GM21423 (cell line): ENCODE measurements around the gene POMT2.
"Not testable (repeated sequence)": the region's sequence is repeated elsewhere in the genome, so short reads cannot be mapped to it uniquely, and the experiment has no call there.

ENCODE experiments used
- ATAC-seq: cut with Tn5 transposase; IDR thresholded peaks from one replicate; pipeline ENCODE4 v1.9.1; 2021; ENCODE audit warnings: mild to moderate bottlenecking, moderate library complexity; ENCODE audit not compliant: unreplicated experiment

Gene POMT2

GRCh38 chr14:77302926-77303325 lies 17.8 kb downstream of the POMT2 start:
- no peak for ATAC-seq

- no peak for ATAC-seq
These were observed 19.6 kb downstream of the POMT2 start for GRCh38 chr14:77301103-77301502.

DNA sequence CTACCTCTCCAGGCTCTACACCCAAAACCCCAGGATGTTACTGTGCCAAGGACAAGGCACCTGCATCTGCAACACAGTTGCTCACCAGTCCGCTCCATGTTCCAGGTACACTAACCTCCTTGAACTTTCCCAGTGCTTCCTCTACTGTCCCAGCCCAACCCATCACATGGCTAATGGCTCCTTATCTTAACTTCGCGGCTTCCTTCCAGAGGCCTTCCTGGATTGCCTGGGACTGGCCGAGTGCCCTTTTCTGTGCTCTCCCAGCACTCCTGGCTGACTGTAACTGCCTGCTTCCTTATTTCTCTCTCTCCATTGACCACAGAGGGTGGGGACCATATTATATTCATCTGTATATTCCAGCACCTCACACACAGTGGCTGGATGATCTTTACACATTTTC lies 20.9 kb downstream of the POMT2 start:
- ATAC-seq = no peak

DNA sequence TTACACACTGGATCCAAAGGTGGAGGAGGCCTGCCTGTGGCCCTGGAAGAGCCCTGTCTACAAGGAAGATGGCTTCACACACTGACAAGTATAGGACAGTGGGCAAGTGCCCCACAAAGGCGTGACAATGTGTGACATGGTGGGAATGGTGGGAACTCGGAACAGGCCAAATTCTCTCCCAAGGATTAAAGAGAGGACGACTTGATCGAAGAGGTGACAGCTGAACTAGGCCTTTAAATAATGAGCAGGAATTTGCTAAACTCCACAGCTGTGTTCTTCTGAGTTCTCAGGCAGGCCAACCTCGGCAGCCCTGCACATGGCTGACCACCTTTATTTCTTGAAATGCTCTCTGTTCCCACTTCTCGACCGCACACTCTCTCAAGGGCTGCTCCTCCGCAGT lies 23.8 kb downstream of the POMT2 start:
- no peak for ATAC-seq

- no peak for ATAC-seq
These were observed 24.5 kb downstream of the POMT2 start for GRCh38 chr14:77296155-77296554.

DNA sequence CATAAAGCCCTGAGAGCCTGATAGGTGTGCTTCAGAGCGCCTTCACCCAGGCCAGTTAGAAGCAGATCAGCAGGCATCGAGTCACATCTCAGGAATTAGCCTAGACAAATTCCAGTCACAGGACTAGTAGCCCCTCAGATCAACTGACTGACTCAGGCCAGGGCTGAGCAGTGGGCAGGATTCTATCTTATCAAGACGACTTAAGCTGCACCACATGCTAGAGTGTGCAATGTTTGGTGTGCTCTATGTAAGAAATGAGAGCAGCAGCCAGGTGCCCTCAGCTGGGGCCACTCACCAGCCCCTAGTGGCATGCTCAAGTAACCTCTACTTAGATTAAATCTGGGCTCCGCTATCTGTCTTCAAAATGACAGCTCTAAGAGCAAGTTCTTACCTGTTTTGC lies 30.0 kb downstream of the POMT2 start:
- no peak for ATAC-seq

- no peak for ATAC-seq
These were observed 34.1 kb downstream of the POMT2 start for GRCh38 chr14:77286576-77286975.

- no peak for ATAC-seq
These were observed 36.2 kb downstream of the POMT2 start for GRCh38 chr14:77284466-77284865.

- ATAC-seq = no peak
These were observed 36.6 kb downstream of the POMT2 start for GRCh38 chr14:77284066-77284465.

DNA sequence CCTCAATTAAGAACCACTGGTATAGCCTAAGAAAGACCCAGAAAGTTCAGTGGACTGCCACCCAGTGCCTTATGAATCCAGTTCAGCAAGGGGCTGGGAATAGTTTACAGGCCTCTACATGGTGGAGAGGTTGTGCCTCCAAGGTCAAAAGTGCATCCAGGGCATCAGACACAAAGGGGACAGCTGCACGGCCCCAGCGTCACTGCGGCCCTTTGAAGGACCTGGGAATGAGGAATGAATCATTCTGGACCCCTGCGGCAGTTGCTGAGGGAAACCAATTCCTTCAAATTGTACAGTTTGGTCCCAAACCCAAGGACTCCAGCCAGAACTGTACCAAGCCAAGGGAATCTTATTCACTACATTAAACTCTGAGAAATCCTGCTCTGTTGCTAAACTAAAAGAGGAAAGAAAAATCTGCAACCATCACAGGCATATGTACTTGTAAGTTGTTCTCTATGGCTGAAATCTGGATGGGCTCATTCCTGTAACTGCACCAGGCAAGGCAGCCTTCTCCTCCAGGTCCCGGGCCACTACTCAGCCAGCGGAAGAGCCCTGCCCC lies 38.8 kb downstream of the POMT2 start:
- ATAC-seq = no peak

DNA sequence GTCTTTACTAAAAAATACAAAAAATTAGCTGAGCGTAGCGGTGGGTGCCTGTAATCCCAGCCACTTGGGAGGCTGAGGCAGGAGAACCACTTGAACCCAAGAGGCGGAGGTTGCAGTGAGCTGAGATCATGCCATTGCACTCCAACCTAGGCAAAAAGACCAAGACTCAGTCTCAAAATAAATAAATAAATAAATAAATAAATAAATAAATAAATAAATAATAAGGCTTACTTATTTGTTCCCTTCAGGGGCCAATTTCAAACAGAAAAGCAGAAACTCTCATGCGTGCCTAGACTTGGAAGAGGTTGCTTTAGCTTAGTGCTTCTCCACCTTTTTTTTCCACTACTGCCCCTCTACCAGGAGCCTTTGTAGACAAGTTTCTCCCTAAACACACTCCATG lies 39.8 kb downstream of the POMT2 start:
- not testable (repeated sequence) for ATAC-seq

DNA sequence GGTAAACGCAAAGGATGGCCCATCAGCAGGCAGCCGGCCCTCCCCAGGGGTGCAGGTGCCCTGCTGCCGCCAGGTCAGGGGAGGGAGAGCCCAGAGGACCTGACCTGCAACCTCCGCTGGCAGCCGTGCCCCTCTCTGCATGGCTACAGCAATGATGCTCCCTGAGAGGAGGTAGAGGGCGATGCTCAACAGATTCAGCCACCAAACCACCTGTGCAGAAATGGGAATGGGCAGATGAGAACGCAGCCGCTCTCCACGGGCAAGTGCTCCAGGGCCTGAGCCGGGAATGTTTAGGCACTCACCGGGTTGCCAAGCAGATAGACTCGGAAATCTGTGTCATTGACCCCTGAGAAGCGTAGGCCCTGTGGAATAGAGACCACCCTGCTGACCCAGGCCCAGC lies 41.0 kb downstream of the POMT2 start:
- no peak for ATAC-seq

DNA sequence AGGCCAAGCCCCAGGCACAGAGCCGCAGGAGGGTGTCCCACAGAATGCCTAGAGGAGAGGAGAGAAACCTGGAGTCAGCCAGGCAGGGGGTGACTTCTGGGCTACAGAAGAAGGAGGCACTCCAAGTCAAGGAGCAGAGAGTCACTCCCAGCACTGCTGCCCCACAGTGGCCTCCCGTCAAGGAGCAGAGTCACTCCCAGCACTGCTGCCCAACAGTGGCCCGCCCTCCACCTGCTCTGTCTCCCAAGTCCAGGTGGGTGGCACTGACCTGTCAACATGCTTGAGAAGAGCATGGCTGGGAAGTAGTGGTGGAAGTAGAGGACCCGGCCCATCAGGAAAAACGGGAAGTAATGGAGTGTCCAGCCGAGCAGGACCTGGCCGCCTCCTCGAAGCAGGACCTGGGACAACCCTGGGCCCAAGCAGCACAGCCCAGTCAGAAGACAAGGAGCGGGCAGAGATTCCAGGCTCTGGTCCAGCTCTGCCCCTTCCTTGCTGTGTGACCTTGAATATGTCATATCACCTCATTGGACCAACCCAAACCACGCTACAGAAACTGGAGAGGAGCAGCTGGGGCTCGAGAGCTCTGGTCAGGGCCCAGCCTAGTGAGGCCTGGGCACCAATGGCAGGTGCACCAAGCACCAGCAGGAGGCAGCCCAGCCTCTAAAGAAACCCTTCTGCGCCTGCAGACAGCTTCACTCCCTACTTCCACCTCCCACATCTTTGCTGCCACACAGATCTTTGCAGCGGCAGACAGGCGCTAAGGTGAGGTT lies 42.0 kb downstream of the POMT2 start:
- no peak for ATAC-seq

- ATAC-seq = no peak
These were observed 43.7 kb downstream of the POMT2 start for GRCh38 chr14:77276959-77277358.

- ATAC-seq = no peak
These were observed 44.3 kb downstream of the POMT2 start for GRCh38 chr14:77276295-77276935.

DNA sequence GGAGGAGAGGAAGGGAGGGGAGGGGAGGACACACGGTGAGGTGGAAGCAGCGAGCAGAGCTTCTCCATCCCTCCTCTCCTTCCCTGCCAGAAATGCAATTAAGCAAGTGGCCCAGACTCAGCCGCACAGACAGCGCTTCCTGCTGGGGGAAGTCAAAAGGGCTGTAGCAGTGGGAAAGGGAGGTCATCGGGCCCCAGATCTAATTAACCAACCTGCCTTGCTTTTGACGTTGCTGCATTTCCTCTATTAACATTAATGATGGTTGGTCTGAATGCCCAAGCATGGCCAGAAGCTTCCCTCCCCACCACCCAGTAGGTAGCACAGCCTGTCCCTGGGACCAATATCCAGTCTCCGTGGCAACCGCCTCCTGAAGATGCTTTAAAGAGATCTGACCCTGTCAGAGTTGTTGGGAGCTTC lies 45.1 kb downstream of the POMT2 start:
- ATAC-seq = no peak

- no peak for ATAC-seq
These were observed 45.6 kb downstream of the POMT2 start for GRCh38 chr14:77275041-77275580.

DNA sequence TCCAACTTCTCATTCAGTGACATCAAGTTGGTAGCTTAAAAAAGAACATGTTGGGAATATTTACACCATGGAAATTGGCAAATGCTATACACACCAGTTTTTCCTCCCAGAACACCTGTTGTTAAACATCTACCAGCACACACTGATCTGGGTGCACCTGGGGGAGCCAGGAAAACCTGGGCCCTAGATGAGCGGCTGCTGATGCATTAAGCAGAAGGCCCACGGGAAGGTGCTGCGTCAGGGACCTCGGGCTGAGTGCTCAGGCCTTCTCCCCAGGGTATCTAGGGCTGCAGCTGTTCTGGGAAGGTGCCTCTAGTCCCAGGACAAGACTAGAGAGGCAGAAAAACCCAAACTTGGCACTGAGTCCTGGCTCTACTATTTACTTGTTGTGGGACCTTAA lies 46.9 kb downstream of the POMT2 start:
- no peak for ATAC-seq

DNA sequence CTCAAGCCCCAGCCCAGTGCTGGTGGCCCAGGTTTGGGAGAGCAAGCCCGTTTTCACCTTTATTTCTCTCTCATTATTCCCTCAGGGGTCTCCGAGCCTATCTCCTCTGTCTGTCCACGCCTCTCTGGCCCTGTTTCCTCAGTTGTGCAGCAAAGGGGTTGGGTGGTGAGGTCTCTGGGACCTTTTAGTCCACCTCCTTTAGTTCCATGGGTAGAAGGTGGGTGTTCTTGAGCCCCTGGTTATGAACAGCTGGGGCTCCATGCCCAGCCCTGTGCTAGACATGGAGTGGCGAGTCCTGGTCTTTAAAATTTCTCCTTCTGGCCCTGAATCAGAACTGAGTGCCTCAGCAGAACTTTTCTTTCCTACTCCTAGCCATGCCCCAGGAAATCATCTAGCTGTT lies 48.4 kb downstream of the POMT2 start:
- no peak for ATAC-seq

DNA sequence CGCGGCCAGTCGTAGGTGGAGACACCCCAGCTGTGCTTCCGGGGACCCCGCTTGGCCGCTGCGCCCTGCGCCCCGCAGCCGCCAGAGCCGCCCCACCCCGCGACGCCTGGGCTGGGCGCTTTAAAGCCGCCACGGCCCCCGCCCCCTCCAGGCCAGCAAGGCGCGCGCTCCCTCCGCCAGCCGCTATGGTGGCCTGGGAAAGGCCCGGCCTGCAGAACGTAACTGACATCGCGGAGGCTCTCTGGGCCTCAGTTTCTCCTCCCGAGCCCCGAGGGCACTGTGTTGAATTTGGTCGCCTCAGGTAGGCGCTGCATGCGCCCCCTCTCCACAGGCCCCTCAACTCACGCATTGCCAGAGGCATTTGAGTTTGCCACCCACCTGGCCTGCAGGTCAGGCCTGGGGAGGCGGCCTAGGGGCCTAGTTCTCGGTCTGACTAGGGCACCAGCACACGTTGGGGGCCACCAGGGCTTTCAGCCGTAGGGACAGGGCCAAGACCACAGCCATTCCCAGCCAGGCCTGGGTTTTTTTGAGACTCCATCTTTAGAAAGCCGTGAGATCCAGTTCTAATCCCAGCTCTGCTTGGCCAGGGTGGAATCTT lies 49.5 kb downstream of the POMT2 start, which contains the start of gene NGB:
TSS of gene NGB (minus strand) at position 94 of the 598 bp plus-strand sequence. CDS start 269 bp downstream, outside the sequence.
- ATAC-seq = no peak

GRCh38 chr14:77270361-77271112 lies 50.1 kb downstream of the POMT2 start:
- no peak for ATAC-seq
